ENCODE results near the gene EXOSC1.

EXOSC1 gene

DNA sequence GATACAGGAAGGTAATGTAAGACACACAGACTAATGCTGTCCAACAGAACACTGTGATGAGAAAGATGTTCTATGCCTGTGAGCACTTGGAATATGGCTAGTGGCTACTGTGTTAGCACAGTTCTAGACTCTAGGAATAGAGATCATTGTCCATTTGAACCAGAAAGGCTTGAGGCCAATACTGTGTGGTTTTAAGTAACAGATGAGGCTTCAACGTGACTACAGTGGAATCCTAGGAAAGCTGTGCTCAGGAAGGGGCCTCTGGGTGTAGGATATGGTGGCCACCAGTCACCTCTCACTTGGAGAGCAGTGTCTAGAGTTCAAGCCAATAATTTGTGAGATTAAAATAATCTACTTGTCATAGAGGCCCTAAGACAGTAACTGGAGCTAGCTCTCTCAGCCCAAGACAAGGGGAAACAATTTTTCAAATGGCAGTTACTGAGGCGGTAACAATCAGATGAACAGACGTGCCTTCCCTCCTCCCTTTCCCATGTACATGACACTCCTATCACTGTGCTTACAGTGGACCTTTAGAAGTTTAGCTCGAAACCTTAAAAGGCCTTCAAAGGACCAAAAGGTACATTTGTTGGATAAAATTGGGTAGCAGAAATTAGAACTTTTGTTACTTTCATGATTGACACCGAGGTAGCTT, 10.4 kb upstream of the EXOSC1 start:
- H3K27me3 ChIP-seq (ENCODE audit: control insufficient read depth, insufficient read depth, low read length): no peaks in the 10 kb centered on the region
- no peak overlapping the region for H3K4me3 ChIP-seq (ENCODE audit: low read depth, low read length)
- H3K4me1 ChIP-seq (ENCODE audit: control insufficient read depth, insufficient read depth, low read length): no peaks in the 10 kb centered on the region
- H3K9me3 ChIP-seq (ENCODE audit: control insufficient read depth, insufficient read depth, low read length): no peaks in the 10 kb centered on the region
- no peak overlapping the region for H3K9ac ChIP-seq (ENCODE audit: low read depth, low read length)
- H3K36me3 ChIP-seq (ENCODE audit: control insufficient read depth, insufficient read depth, low read length): peaks cover 50% of the 10 kb centered on the region

DNA sequence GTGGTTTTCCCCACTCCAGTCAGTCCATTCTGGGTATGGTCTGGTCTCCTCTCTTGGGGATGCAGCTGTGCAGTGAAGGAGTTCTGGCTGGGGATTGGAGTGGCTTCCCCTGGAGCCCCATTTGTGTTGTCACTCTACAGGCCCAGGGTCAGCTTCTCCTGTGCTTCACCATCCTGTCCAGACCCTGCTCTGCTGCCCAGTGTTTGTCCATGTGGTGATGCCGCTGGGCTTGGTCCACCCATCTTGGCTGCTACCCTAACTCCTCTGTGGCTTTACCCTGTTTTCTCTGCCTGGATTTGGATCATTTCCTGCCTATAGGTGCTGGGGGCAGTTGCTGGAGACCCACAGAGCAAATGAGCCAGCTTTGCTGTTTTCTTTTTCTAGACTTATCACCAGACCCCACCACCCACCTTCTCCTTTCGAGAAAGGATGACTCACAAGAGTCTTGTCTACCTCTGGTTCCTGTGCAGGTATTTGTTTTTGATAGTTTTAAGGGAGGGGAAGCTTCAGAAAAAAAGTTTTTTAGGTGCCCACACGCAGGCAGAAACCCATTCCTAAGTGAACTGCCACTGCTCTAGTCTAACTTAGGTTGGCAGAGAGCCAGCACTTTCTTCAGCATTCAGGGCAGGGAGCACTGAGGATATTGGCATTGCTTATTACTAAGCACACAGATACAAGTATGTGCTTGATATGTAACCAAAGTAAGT, 8.7 kb upstream of the EXOSC1 start:
- Histone ChIP-seq H3K9me3 (ENCODE audit: control insufficient read depth, insufficient read depth, low read length) (no peaks in the 10 kb centered on the region), H3K4me3 (ENCODE audit: low read depth, low read length) (no peak overlapping the region), H3K9ac (ENCODE audit: low read depth, low read length) (no peak overlapping the region), H3K4me1 (ENCODE audit: control insufficient read depth, insufficient read depth, low read length) (no peaks in the 10 kb centered on the region), H3K27me3 (ENCODE audit: control insufficient read depth, insufficient read depth, low read length) (no peaks in the 10 kb centered on the region), H3K36me3 (ENCODE audit: control insufficient read depth, insufficient read depth, low read length) (peaks cover 37% of the 10 kb centered on the region)

DNA sequence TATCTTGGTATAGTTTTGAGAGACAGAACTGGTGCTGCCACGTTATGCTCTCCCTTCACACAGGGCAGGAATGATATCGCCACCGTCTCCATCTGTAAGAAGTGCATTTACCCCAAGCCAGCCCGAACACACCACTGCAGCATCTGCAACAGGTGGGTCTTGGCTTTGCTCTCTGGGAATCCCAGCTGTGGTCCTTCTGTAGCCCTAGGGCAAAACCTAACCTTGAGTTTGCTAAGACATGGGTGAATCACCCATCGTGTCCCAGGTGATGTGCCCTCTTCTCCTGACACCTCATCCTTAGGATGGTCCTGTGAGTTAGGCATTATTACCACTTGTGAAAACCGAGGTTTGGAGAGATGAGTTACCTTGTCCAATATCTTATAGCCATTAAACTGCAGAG, 6.5 kb upstream of the EXOSC1 start:
- H3K9ac ChIP-seq (ENCODE audit: low read depth, low read length): no peak overlapping the region
- H3K36me3 ChIP-seq (ENCODE audit: control insufficient read depth, insufficient read depth, low read length): peaks cover 19% of the 10 kb centered on the region
- no peaks in the 10 kb centered on the region for H3K4me1 ChIP-seq (ENCODE audit: control insufficient read depth, insufficient read depth, low read length)
- H3K9me3 ChIP-seq (ENCODE audit: control insufficient read depth, insufficient read depth, low read length): no peaks in the 10 kb centered on the region
- no peaks in the 10 kb centered on the region for H3K27me3 ChIP-seq (ENCODE audit: control insufficient read depth, insufficient read depth, low read length)
- H3K4me3 ChIP-seq (ENCODE audit: low read depth, low read length): no peak overlapping the region

DNA sequence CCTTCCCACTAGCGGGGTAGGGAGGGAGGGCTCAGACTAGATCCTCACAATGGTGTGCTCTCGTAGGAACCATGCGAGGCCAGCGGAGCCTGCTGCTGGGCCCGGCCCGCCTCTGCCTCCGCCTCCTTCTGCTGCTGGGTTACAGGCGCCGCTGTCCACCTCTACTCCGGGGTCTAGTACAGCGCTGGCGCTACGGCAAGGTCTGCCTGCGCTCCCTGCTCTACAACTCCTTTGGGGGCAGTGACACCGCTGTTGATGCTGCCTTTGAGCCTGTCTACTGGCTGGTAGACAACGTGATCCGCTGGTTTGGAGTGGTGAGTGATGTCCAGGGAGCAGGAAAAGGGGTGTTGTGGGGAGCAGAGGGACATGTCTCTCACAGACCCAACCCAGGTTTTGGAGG, 5.8 kb upstream of the EXOSC1 start:
- H3K27me3 ChIP-seq (ENCODE audit: control insufficient read depth, insufficient read depth, low read length): no peaks in the 10 kb centered on the region
- H3K4me1 ChIP-seq (ENCODE audit: control insufficient read depth, insufficient read depth, low read length): no peaks in the 10 kb centered on the region
- H3K36me3 ChIP-seq (ENCODE audit: control insufficient read depth, insufficient read depth, low read length): peaks cover 13% of the 10 kb centered on the region
- H3K4me3 ChIP-seq (ENCODE audit: low read depth, low read length): no peak overlapping the region
- H3K9ac ChIP-seq (ENCODE audit: low read depth, low read length): no peak overlapping the region
- no peaks in the 10 kb centered on the region for H3K9me3 ChIP-seq (ENCODE audit: control insufficient read depth, insufficient read depth, low read length)

DNA sequence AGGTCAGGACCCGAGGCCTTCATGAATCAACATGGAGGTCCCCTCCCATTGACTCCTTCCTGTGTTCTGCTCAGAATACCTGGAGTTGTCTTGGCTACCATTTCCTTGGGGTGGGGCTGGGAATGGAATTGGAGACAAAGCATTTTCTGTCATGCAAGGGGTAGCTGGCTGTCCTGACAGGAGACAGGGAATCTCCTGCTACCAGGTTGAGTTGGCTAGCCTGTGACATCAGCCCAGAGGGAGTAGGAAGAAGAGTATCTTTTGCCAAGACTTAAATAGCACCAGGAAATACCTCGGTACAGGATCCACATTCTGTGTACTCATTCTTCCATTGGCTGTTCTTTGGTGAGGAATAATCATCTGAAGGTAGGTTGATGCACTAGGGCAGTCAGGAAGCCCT, 5.0 kb upstream of the EXOSC1 start:
- Histone ChIP-seq H3K36me3 (ENCODE audit: control insufficient read depth, insufficient read depth, low read length) (peaks cover 13% of the 10 kb centered on the region), H3K9ac (ENCODE audit: low read depth, low read length) (no peak overlapping the region), H3K27me3 (ENCODE audit: control insufficient read depth, insufficient read depth, low read length) (no peaks in the 10 kb centered on the region), H3K4me3 (ENCODE audit: low read depth, low read length) (no peak overlapping the region), H3K9me3 (ENCODE audit: control insufficient read depth, insufficient read depth, low read length) (no peaks in the 10 kb centered on the region), H3K4me1 (ENCODE audit: control insufficient read depth, insufficient read depth, low read length) (no peaks in the 10 kb centered on the region)

DNA sequence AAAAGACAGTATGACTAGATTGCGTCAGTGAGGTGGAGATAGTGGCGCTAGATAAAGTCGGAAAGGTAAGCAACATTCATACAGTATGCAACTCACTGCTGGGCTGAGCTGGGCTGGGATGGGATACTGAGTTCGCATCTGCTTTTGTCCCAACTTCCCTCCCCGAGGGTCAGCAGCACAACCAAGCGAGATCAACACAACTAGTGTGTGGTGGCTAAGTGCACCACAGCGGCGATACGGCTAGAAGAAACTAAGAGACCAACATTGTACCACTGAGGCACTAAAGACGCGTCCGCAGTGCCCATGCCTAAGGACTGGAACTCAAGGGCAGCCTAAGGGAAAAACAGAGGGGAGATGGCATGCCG, 467 bp downstream of the EXOSC1 start:
- no peaks in the 10 kb centered on the region for H3K36me3 ChIP-seq (ENCODE audit: control insufficient read depth, insufficient read depth, low read length)

DNA sequence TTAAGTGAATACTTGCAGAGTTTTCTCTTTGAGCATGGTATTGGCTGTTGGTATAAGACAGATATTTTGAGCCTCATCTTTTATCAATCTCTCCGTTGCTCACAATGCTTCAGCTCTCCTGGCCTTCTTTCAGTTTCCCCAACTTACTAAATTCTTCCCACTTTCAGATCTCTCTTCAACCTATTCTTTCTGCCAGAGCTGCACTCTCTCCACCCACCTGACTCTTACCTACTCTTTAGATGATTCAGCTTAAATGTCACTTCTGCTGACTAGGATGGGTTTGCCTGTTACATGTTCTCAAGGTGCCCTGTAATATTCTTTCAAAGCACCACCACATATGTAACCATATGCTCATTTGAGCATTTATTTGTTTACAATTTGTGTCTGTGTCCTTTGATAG, 1.6 kb downstream of the EXOSC1 start:
- no peaks in the 10 kb centered on the region for H3K9me3 ChIP-seq (ENCODE audit: control insufficient read depth, insufficient read depth, low read length)
- no peaks in the 10 kb centered on the region for H3K27me3 ChIP-seq (ENCODE audit: control insufficient read depth, insufficient read depth, low read length)
- H3K9ac ChIP-seq (ENCODE audit: low read depth, low read length): no peak overlapping the region
- no peak overlapping the region for H3K4me3 ChIP-seq (ENCODE audit: low read depth, low read length)
- H3K4me1 ChIP-seq (ENCODE audit: control insufficient read depth, insufficient read depth, low read length): no peaks in the 10 kb centered on the region
- H3K36me3 ChIP-seq (ENCODE audit: control insufficient read depth, insufficient read depth, low read length): peaks cover 4% of the 10 kb centered on the region

More for the DNA sequence above, 467 bp downstream of the EXOSC1 start:
- Histone ChIP-seq H3K4me3 (ENCODE audit: low read depth, low read length) (peak overlapping the region; percentile 99), H3K9ac (ENCODE audit: low read depth, low read length) (peak overlapping the region; percentile 86), H3K9me3 (ENCODE audit: control insufficient read depth, insufficient read depth, low read length) (no peaks in the 10 kb centered on the region), H3K4me1 (ENCODE audit: control insufficient read depth, insufficient read depth, low read length) (no peaks in the 10 kb centered on the region), H3K27me3 (ENCODE audit: control insufficient read depth, insufficient read depth, low read length) (no peaks in the 10 kb centered on the region)

DNA sequence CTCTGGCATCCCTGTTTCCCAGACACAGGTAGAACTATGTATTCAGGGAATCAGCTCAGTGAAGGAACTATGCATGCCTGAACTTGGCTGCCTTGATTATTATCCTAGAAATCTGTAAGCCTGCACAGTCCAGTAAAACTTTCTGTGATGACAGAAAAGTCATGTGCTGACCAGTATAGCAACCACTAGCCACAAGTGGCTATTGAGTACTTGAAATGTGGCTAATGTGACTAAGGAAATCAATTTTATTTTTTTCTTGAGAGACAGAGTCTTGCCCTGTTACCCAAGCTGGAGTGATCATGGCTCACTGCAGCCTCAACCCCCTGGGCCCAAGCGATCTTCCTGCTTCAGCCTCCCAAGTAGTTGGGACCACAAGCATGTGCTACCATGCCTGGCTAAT, 3.5 kb downstream of the EXOSC1 start:
- Histone ChIP-seq H3K36me3 (ENCODE audit: control insufficient read depth, insufficient read depth, low read length) (peaks cover 5% of the 10 kb centered on the region), H3K4me1 (ENCODE audit: control insufficient read depth, insufficient read depth, low read length) (no peaks in the 10 kb centered on the region), H3K9ac (ENCODE audit: low read depth, low read length) (no peak overlapping the region), H3K4me3 (ENCODE audit: low read depth, low read length) (no peak overlapping the region), H3K27me3 (ENCODE audit: control insufficient read depth, insufficient read depth, low read length) (no peaks in the 10 kb centered on the region), H3K9me3 (ENCODE audit: control insufficient read depth, insufficient read depth, low read length) (no peaks in the 10 kb centered on the region)

DNA sequence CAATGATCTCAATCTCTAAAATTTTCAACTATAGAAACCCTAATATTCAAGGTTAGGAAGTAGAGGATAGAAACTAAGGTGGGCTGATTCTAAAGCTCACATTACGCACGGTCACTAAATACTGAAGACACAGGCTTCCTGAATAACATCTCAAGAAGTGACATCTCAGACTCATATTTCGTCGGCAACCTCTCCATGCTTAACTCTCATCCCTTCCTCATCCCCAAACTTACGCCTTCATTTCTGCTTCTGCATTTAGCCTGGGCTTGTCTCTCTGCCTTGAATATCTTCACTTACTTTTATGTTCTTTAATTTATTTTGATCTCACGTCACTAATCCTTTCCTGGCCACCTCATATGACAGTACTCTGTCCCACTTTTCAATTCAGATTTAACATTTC, 10.6 kb downstream of the EXOSC1 start:
- H3K4me1 ChIP-seq (ENCODE audit: control insufficient read depth, insufficient read depth, low read length): no peaks in the 10 kb centered on the region
- H3K9ac ChIP-seq (ENCODE audit: low read depth, low read length): no peak overlapping the region
- no peaks in the 10 kb centered on the region for H3K9me3 ChIP-seq (ENCODE audit: control insufficient read depth, insufficient read depth, low read length)
- peaks cover 23% of the 10 kb centered on the region for H3K36me3 ChIP-seq (ENCODE audit: control insufficient read depth, insufficient read depth, low read length)
- no peaks in the 10 kb centered on the region for H3K27me3 ChIP-seq (ENCODE audit: control insufficient read depth, insufficient read depth, low read length)
- H3K4me3 ChIP-seq (ENCODE audit: low read depth, low read length): no peak overlapping the region

DNA sequence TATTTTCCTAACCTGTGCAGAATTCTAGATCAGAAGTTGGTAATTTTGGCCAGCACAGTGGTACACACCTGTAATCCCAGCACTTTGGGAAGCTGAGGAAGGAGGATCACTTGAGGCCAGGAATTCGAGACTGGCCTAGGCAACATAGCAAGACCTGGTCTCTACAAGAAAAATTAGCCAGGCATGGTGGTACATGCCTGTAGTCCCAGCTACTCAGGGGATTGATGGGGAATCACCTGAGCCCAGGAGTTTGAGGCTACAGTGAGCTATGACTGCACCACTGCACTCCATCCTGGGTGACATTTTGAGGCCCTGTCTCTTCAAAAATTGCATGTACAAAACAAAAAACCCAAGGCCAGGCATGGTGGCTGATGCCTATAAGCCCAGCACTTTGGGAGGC, 11.2 kb downstream of the EXOSC1 start:
- Histone ChIP-seq H3K9me3 (ENCODE audit: control insufficient read depth, insufficient read depth, low read length) (no peaks in the 10 kb centered on the region), H3K9ac (ENCODE audit: low read depth, low read length) (no peak overlapping the region), H3K4me3 (ENCODE audit: low read depth, low read length) (no peak overlapping the region), H3K27me3 (ENCODE audit: control insufficient read depth, insufficient read depth, low read length) (no peaks in the 10 kb centered on the region), H3K36me3 (ENCODE audit: control insufficient read depth, insufficient read depth, low read length) (peaks cover 23% of the 10 kb centered on the region), H3K4me1 (ENCODE audit: control insufficient read depth, insufficient read depth, low read length) (no peaks in the 10 kb centered on the region)

DNA sequence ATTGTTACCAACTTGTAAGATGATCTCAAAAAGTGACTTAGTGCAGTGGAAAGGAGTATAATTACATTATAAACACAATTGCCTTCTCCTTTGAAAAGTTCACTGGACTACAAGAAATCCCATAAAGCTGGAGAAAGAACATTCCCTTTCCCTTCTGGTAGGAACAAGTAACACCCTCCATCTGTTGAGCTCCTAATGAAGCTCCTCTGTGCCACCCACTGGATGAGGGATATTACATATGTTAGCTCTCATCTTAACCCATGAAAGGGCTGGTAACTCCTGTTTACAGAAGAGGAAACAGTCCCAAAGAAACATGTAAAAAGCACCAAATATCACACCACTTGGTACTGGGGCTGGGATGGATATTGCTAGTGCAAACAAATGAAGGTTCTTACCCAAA, 11.8 kb downstream of the EXOSC1 start:
- Histone ChIP-seq H3K9ac (ENCODE audit: low read depth, low read length) (no peak overlapping the region), H3K9me3 (ENCODE audit: control insufficient read depth, insufficient read depth, low read length) (no peaks in the 10 kb centered on the region), H3K27me3 (ENCODE audit: control insufficient read depth, insufficient read depth, low read length) (no peaks in the 10 kb centered on the region), H3K36me3 (ENCODE audit: control insufficient read depth, insufficient read depth, low read length) (peaks cover 24% of the 10 kb centered on the region), H3K4me3 (ENCODE audit: low read depth, low read length) (no peak overlapping the region), H3K4me1 (ENCODE audit: control insufficient read depth, insufficient read depth, low read length) (peaks cover 3% of the 10 kb centered on the region)

DNA sequence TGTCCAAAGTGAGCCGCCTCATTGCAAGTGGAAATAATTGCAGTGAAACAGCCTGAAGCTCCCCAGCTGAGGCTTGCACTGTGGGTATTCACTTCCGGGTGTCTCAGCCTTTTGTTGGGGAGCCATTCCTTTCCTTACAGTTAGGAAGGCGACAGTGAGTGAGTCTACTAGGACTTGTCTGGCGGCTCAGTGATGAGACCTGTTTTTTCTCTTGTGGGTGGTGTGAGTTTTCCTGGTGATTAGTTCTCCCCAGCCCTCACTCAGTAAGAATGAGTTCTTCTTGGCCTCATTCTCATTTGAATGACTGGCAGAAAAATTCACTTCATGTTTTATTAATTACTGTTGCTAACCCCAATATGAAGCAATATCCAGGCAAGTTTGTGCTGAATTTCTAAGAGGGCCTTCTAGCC, 17.2 kb downstream of the EXOSC1 start:
- Histone ChIP-seq H3K4me3 (ENCODE audit: low read depth, low read length) (peak overlapping the region; percentile 85), H3K36me3 (ENCODE audit: control insufficient read depth, insufficient read depth, low read length) (peaks cover 28% of the 10 kb centered on the region), H3K9ac (ENCODE audit: low read depth, low read length) (peak overlapping the region; percentile 32), H3K4me1 (ENCODE audit: control insufficient read depth, insufficient read depth, low read length) (peaks cover 7% of the 10 kb centered on the region), H3K9me3 (ENCODE audit: control insufficient read depth, insufficient read depth, low read length) (no peaks in the 10 kb centered on the region), H3K27me3 (ENCODE audit: control insufficient read depth, insufficient read depth, low read length) (no peaks in the 10 kb centered on the region)

Data from iPS-15b (cell line).